Measurements from ENCODE around the gene ACKR3. TPM values are rescaled to one million over a fixed set of nuclear protein-coding genes. Genes with fewer than 3 reads are reported as not detected.

Gene ACKR3
- total RNA-seq, 1 donor = 18.8 TPM

GRCh38 chr2:236600158-236600557, 30.5 kb downstream of the ACKR3 start:
- H3K4me2 ChIP-seq (ENCODE audit: insufficient read depth, low read length) = no peak overlapping the region
- H3K27me3 ChIP-seq (ENCODE audit: insufficient read depth, low read length) = peaks cover 22% of the 10 kb centered on the region
- no peak for TF ChIP-seq CTCF (IDR thresholded peaks at IDR 0.05; ENCODE audit: extremely low read depth, low read depth, low read length)
- H4K20me1 ChIP-seq (ENCODE audit: insufficient read depth, low read length) = no peaks in the 10 kb centered on the region
- no peak for DNase-seq (ENCODE audit: insufficient read length, low spot score, missing footprints)
- no peaks in the 10 kb centered on the region for H3K9me3 ChIP-seq (ENCODE audit: low read depth, low read length)
- no peak overlapping the region for H3K4me3 ChIP-seq (ENCODE audit: insufficient read depth, low read length)
- H2AFZ ChIP-seq (ENCODE audit: low read length) = no peak overlapping the region
- no peaks in the 10 kb centered on the region for H3K4me1 ChIP-seq (ENCODE audit: insufficient read depth, low read length)
- no peak overlapping the region for H3K27ac ChIP-seq (ENCODE audit: low read depth, low read length)
- no peaks in the 10 kb centered on the region for H3K79me2 ChIP-seq (ENCODE audit: insufficient read depth, low read length)
- H3K36me3 ChIP-seq (ENCODE audit: insufficient read depth, low read length) = no peaks in the 10 kb centered on the region

GRCh38 chr2:236600892-236601291, 31.3 kb downstream of the ACKR3 start:
- H3K79me2 ChIP-seq (ENCODE audit: insufficient read depth, low read length) = no peaks in the 10 kb centered on the region
- peaks cover 22% of the 10 kb centered on the region for H3K27me3 ChIP-seq (ENCODE audit: insufficient read depth, low read length)
- DNase-seq (ENCODE audit: insufficient read length, low spot score, missing footprints) = no peak
- TF ChIP-seq CTCF (IDR thresholded peaks at IDR 0.05; ENCODE audit: extremely low read depth, low read depth, low read length) = no peak
- no peak overlapping the region for H3K4me2 ChIP-seq (ENCODE audit: insufficient read depth, low read length)
- no peaks in the 10 kb centered on the region for H3K9me3 ChIP-seq (ENCODE audit: low read depth, low read length)
- no peak overlapping the region for H3K4me3 ChIP-seq (ENCODE audit: insufficient read depth, low read length)
- no peaks in the 10 kb centered on the region for H3K36me3 ChIP-seq (ENCODE audit: insufficient read depth, low read length)
- H4K20me1 ChIP-seq (ENCODE audit: insufficient read depth, low read length) = no peaks in the 10 kb centered on the region
- H2AFZ ChIP-seq (ENCODE audit: low read length) = no peak overlapping the region
- H3K27ac ChIP-seq (ENCODE audit: low read depth, low read length) = no peak overlapping the region
- H3K4me1 ChIP-seq (ENCODE audit: insufficient read depth, low read length) = no peaks in the 10 kb centered on the region

- no peak for TF ChIP-seq CTCF (IDR thresholded peaks at IDR 0.05; ENCODE audit: extremely low read depth, low read depth, low read length)
- Histone ChIP-seq H3K4me1 (ENCODE audit: insufficient read depth, low read length) (no peaks in the 10 kb centered on the region), H3K79me2 (ENCODE audit: insufficient read depth, low read length) (no peaks in the 10 kb centered on the region), H3K9me3 (ENCODE audit: low read depth, low read length) (no peaks in the 10 kb centered on the region), H4K20me1 (ENCODE audit: insufficient read depth, low read length) (no peaks in the 10 kb centered on the region), H3K36me3 (ENCODE audit: insufficient read depth, low read length) (no peaks in the 10 kb centered on the region), H3K4me2 (ENCODE audit: insufficient read depth, low read length) (no peak overlapping the region), H3K4me3 (ENCODE audit: insufficient read depth, low read length) (no peak overlapping the region), H3K27ac (ENCODE audit: low read depth, low read length) (no peak overlapping the region), H2AFZ (ENCODE audit: low read length) (no peak overlapping the region), H3K27me3 (ENCODE audit: insufficient read depth, low read length) (peaks cover 26% of the 10 kb centered on the region)
- DNase-seq (ENCODE audit: insufficient read length, low spot score, missing footprints) = no peak
Measured at GRCh38 chr2:236601316-236602202, 31.9 kb downstream of the ACKR3 start.

- H3K4me2 ChIP-seq (ENCODE audit: insufficient read depth, low read length) = no peak overlapping the region
- H3K27ac ChIP-seq (ENCODE audit: low read depth, low read length) = no peak overlapping the region
- no peak overlapping the region for H2AFZ ChIP-seq (ENCODE audit: low read length)
- no peaks in the 10 kb centered on the region for H4K20me1 ChIP-seq (ENCODE audit: insufficient read depth, low read length)
- no peak for DNase-seq (ENCODE audit: insufficient read length, low spot score, missing footprints)
- no peak overlapping the region for H3K4me3 ChIP-seq (ENCODE audit: insufficient read depth, low read length)
- no peaks in the 10 kb centered on the region for H3K9me3 ChIP-seq (ENCODE audit: low read depth, low read length)
- no peaks in the 10 kb centered on the region for H3K79me2 ChIP-seq (ENCODE audit: insufficient read depth, low read length)
- H3K36me3 ChIP-seq (ENCODE audit: insufficient read depth, low read length) = no peaks in the 10 kb centered on the region
- no peaks in the 10 kb centered on the region for H3K4me1 ChIP-seq (ENCODE audit: insufficient read depth, low read length)
- peaks cover 28% of the 10 kb centered on the region for H3K27me3 ChIP-seq (ENCODE audit: insufficient read depth, low read length)
- TF ChIP-seq CTCF (IDR thresholded peaks at IDR 0.05; ENCODE audit: extremely low read depth, low read depth, low read length) = no peak
Measured at GRCh38 chr2:236602678-236603077, 33.1 kb downstream of the ACKR3 start.
